CD14-positive monocyte (primary cell): ENCODE data around the gene SCAMP3. TPM values are rescaled to one million over a fixed set of nuclear protein-coding genes. Genes with fewer than 3 reads are reported as not detected.
"Not testable (repeated sequence)": the region's sequence is repeated elsewhere in the genome, so short reads cannot be mapped to it uniquely, and the experiment has no call there.

Experiments
- DNase-seq, 3 donors: peaks; one replicate each; pipeline ENCODE4 v3.0.0-alpha.2; 2011 to 2022
- H2AFZ ChIP-seq: 2 replicates; pipeline ENCODE4 v1.6.0; 2012; ENCODE audit warnings: mild to moderate bottlenecking, low read depth, low read length, inconsistent platforms; ENCODE audit not compliant: insufficient read depth, poor library complexity, severe bottlenecking
- H3K27ac ChIP-seq, 2 donors: 1 replicate in 1 of 2; 2 replicates in 1 of 2; pipeline ENCODE4 v1.5.1; 2012 to 2013; ENCODE audit warnings: low read length in 2 of 2, control low read depth in 1 of 2, inconsistent platforms in 1 of 2, low read depth in 1 of 2, mild to moderate bottlenecking in 1 of 2
- H3K27me3 ChIP-seq, 2 donors: one replicate each; pipeline versions ENCODE4 v1.6.0 to v1.6.1; 2011 to 2013; ENCODE audit warnings: low read length in 2 of 2; ENCODE audit not compliant: control insufficient read depth in 2 of 2, insufficient read depth in 2 of 2
- H3K36me3 ChIP-seq, 2 donors: replicated peaks in 1 of 2; 1 replicate in 1 of 2; 2 replicates in 1 of 2; pipeline versions ENCODE4 v1.5.1 to v1.6.1; 2012 to 2013; ENCODE audit warnings: low read length in 2 of 2, control low read depth in 1 of 2, inconsistent platforms in 1 of 2, mild to moderate bottlenecking in 1 of 2; ENCODE audit not compliant: insufficient read depth in 2 of 2, control insufficient read depth in 1 of 2
- H3K4me1 ChIP-seq, 2 donors: 1 replicate in 1 of 2; 2 replicates in 1 of 2; pipeline versions ENCODE4 v1.5.1 to v1.6.1; 2012 to 2013; ENCODE audit warnings: low read length in 2 of 2, control low read depth in 1 of 2, inconsistent platforms in 1 of 2, mild to moderate bottlenecking in 1 of 2, moderate library complexity in 1 of 2; ENCODE audit not compliant: insufficient read depth in 2 of 2, control insufficient read depth in 1 of 2
- H3K4me2 ChIP-seq: replicated peaks from 2 replicates; pipeline ENCODE3; 2012; ENCODE audit warnings: low read length, moderate library complexity, mild to moderate bottlenecking; ENCODE audit not compliant: poor library complexity, severe bottlenecking; ENCODE audit errors: extremely low read depth
- H3K4me3 ChIP-seq, 3 experiments: fragments of 200-600 bp in 1 of 3; sonication (generic) in 1 of 3; replicated peaks in 1 of 3; 1 replicate in 2 of 3; 2 replicates in 1 of 3; pipeline ENCODE4 v1.5.1; 2011 to 2013; ENCODE audit warnings: low read length in 3 of 3, mild to moderate bottlenecking in 3 of 3, control low read depth in 2 of 3, low read depth in 2 of 3, inconsistent platforms in 1 of 3, moderate library complexity in 1 of 3
- H3K79me2 ChIP-seq: 2 replicates; pipeline ENCODE4 v1.6.0; 2012; ENCODE audit warnings: mild to moderate bottlenecking, control low read depth, inconsistent platforms, low read length, moderate library complexity; ENCODE audit not compliant: insufficient read depth
- H3K9ac ChIP-seq: 2 replicates; pipeline ENCODE4 v1.6.0; 2017; ENCODE audit warnings: low read length, mild to moderate bottlenecking; ENCODE audit not compliant: insufficient read depth, poor library complexity, severe bottlenecking
- H3K9me3 ChIP-seq, 2 donors: replicated peaks in 1 of 2; 1 replicate in 1 of 2; 2 replicates in 1 of 2; pipeline versions ENCODE4 v1.5.1 to v1.6.1; 2012 to 2013; ENCODE audit warnings: low read length in 2 of 2, control low read depth in 1 of 2; ENCODE audit not compliant: control insufficient read depth in 1 of 2, insufficient read depth in 1 of 2
- H4K20me1 ChIP-seq: 2 replicates; pipeline ENCODE4 v1.6.0; 2012; ENCODE audit warnings: mild to moderate bottlenecking, low read length, control low read depth, moderate library complexity; ENCODE audit not compliant: insufficient read depth
- H3K27ac Mint-ChIP-seq, 7 donors: one replicate each; pipeline ENCODE4 v1.8.0; 2020; ENCODE audit warnings: mild to moderate bottlenecking in 7 of 7, mixed read lengths in 7 of 7, moderate library complexity in 6 of 7, inconsistent platforms in 2 of 7
- H3K27me3 Mint-ChIP-seq, 3 donors: one replicate each; pipeline ENCODE4 v1.8.0; 2021 to 2022; ENCODE audit warnings: low read depth in 3 of 3, mild to moderate bottlenecking in 3 of 3, mixed read lengths in 3 of 3, moderate library complexity in 3 of 3, inconsistent platforms in 1 of 3
- H3K36me3 Mint-ChIP-seq, 2 donors: one replicate each; pipeline ENCODE4 v1.8.0; 2020; ENCODE audit warnings: mixed read lengths in 2 of 2, inconsistent platforms in 1 of 2, mild to moderate bottlenecking in 1 of 2
- H3K4me1 Mint-ChIP-seq: one replicate; pipeline ENCODE4 v1.8.0; 2020; ENCODE audit warnings: mild to moderate bottlenecking, mixed read lengths
- H3K4me3 Mint-ChIP-seq, 2 donors: one replicate each; pipeline ENCODE4 v1.8.0; 2020; ENCODE audit warnings: mild to moderate bottlenecking in 2 of 2, mixed read lengths in 2 of 2, moderate library complexity in 1 of 2
- H3K9me3 Mint-ChIP-seq, 7 donors: one replicate each; pipeline ENCODE4 v1.8.0; 2020 to 2022; ENCODE audit warnings: mixed read lengths in 7 of 7, mild to moderate bottlenecking in 6 of 7, moderate library complexity in 6 of 7, inconsistent platforms in 2 of 7
- WGBS: methylation state at CpG from one replicate; pipeline ENCODE4 v1.1.5; 2013; ENCODE audit warnings: missing lambda C conversion rate; ENCODE audit not compliant: insufficient coverage; 5-methylcytosine and 5-hydroxymethylcytosine counted together
- intact Hi-C, 2 donors: fragments of 100-400 bp; cut with micrococcal nuclease; formaldehyde crosslinking; loops; one replicate each; pipeline versions ENCODE4 v1.15.0 to v1.15.1; 2023
- polyA plus RNA-seq, 3 donors: library from polyadenylated mRNA; depleted of rRNA in 1 of 3; unstranded in 2 of 3; stranded (reverse) in 1 of 3; fragments of 300-500 nt in 2 of 3; fragments of >200 nt in 1 of 3; fragmentation: Illumina TruSeq in 2 of 3; gene quantifications; 1 replicate in 2 of 3; 2 replicates in 1 of 3; pipeline ENCODE4 v1.2.3, GENCODE V29; 2012 to 2021
- TF ChIP-seq, protein P1 (sequence below): fragments of 200-600 bp; IDR thresholded peaks from one replicate; pipeline ENCODE4 v1.8.0; 2022; ENCODE audit warnings: antibody characterized with exemption, mild to moderate bottlenecking

Gene SCAMP3
- polyA plus RNA-seq, 3 donors, result 54.9 to 69.8 (median 64.9) TPM

DNA sequence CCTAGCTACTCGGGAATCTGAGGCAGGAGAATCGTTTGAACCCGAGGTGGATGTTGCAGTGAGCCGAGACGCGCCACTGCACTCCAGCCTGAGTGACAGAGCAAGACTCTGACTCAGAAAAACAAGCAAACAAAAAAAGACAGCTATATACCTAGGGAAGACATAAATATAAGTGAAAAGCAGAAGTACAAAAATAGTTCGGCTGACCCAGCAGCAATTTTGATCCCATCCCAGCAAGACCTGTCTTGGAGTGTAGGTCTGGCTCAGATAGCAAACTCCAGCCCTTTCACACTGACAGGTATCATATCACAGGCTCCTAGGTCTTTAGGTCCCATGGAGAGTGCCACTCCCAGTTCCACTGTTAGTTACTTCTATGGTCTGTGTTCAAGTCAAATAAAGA lies 39.1 kb downstream of the SCAMP3 start:
- no peaks in the 10 kb centered on the region for H4K20me1 ChIP-seq
- peak overlapping the region in 1 of 3 experiments; percentile 23 for H3K4me3 ChIP-seq
- DNase-seq, result peak; percentile 56 to 75 (median 63)
- H3K4me3 Mint-ChIP-seq, result no peak overlapping the region
- WGBS, result 0% methylated on average over 1 of the region's 7 CpGs
- H3K27me3 Mint-ChIP-seq, result peaks cover 0 to 4% (median 0%) of the 10 kb centered on the region in 3 donors
- intact Hi-C loops, result no loop called here
- no peaks in the 10 kb centered on the region for H3K27me3 ChIP-seq
- H3K9ac ChIP-seq, result no peak overlapping the region
- peak overlapping the region; percentile 23 to 95 (median 91) for H3K27ac Mint-ChIP-seq
- H3K36me3 ChIP-seq, result no peaks in the 10 kb centered on the region
- no peaks in the 10 kb centered on the region for H3K9me3 ChIP-seq
- peaks cover 18% of the 10 kb centered on the region for H3K79me2 ChIP-seq
- peaks cover 78% of the 10 kb centered on the region for H3K4me1 Mint-ChIP-seq
- H2AFZ ChIP-seq, result no peak overlapping the region
- H3K4me2 ChIP-seq, result peak overlapping the region; percentile 41
- H3K9me3 Mint-ChIP-seq, result no peaks in the 10 kb centered on the region
- peak overlapping the region; percentile 43 to 71 for H3K27ac ChIP-seq
- peaks cover 89 to 94% of the 10 kb centered on the region in 2 donors for H3K4me1 ChIP-seq
- no peaks in the 10 kb centered on the region for H3K36me3 Mint-ChIP-seq
- TF ChIP-seq, protein P1, sequence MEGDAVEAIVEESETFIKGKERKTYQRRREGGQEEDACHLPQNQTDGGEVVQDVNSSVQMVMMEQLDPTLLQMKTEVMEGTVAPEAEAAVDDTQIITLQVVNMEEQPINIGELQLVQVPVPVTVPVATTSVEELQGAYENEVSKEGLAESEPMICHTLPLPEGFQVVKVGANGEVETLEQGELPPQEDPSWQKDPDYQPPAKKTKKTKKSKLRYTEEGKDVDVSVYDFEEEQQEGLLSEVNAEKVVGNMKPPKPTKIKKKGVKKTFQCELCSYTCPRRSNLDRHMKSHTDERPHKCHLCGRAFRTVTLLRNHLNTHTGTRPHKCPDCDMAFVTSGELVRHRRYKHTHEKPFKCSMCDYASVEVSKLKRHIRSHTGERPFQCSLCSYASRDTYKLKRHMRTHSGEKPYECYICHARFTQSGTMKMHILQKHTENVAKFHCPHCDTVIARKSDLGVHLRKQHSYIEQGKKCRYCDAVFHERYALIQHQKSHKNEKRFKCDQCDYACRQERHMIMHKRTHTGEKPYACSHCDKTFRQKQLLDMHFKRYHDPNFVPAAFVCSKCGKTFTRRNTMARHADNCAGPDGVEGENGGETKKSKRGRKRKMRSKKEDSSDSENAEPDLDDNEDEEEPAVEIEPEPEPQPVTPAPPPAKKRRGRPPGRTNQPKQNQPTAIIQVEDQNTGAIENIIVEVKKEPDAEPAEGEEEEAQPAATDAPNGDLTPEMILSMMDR, result no peak

GRCh38 chr1:155220211-155220965 lies 41.8 kb downstream of the SCAMP3 start:
- Mint-ChIP-seq H3K27ac (peak overlapping the region; percentile 93 to 98 (median 97)), H3K4me1 (peaks cover 65% of the 10 kb centered on the region)
- WGBS, result 100% methylated on average over 1 of the region's 10 CpGs
- H4K20me1 ChIP-seq, intact Hi-C loops, H3K9ac ChIP-seq, H3K27me3 ChIP-seq, H2AFZ ChIP-seq, H3K9me3 Mint-ChIP-seq, H3K27me3 Mint-ChIP-seq, H3K36me3 ChIP-seq, H3K4me3 Mint-ChIP-seq, H3K36me3 Mint-ChIP-seq, H3K4me3 ChIP-seq, H3K9me3 ChIP-seq, H3K79me2 ChIP-seq: not testable (repeated sequence)
- DNase-seq, result peak; percentile 32 to 72 (median 40)
- H3K4me1 ChIP-seq, result peaks cover 67 to 75% of the 10 kb centered on the region in 2 donors
- peak overlapping the region; percentile 35 for H3K4me2 ChIP-seq
- H3K27ac ChIP-seq, result peak overlapping the region; percentile 83 to 86
